ENCODE measurements around the gene ANGPTL4.
"Not testable (repeated sequence)": the region's sequence is repeated elsewhere in the genome, so short reads cannot be mapped to it uniquely, and the experiment has no call there.

DNA sequence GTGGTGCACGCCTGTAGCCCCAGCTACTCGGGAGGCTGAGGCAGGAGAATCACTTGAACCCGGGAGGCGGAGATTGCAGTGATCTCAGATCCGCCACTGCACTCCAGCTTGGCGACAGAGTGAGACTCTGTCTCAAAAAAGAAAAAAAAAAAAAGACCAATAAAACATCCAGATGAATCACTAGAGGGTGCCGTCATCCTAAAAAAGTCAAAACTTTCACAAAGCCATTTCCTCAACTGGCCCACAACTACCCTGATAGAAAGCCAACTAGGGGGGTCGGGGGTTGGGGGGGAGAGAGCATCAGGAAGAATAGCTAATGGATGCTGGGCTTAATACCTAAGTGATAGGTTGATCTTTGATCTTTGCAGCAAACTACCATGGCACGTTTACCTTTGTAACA lies 45.1 kb upstream of the ANGPTL4 start:
- TF ChIP-seq, protein P1, sequence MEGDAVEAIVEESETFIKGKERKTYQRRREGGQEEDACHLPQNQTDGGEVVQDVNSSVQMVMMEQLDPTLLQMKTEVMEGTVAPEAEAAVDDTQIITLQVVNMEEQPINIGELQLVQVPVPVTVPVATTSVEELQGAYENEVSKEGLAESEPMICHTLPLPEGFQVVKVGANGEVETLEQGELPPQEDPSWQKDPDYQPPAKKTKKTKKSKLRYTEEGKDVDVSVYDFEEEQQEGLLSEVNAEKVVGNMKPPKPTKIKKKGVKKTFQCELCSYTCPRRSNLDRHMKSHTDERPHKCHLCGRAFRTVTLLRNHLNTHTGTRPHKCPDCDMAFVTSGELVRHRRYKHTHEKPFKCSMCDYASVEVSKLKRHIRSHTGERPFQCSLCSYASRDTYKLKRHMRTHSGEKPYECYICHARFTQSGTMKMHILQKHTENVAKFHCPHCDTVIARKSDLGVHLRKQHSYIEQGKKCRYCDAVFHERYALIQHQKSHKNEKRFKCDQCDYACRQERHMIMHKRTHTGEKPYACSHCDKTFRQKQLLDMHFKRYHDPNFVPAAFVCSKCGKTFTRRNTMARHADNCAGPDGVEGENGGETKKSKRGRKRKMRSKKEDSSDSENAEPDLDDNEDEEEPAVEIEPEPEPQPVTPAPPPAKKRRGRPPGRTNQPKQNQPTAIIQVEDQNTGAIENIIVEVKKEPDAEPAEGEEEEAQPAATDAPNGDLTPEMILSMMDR (conservative IDR thresholded peaks at IDR 0.05) = not testable (repeated sequence)
- TF ChIP-seq ZFX (IDR thresholded peaks at IDR 0.05) = not testable (repeated sequence)

Measured in C4-2B (cell line).